NCI-H1105 treated with DMSO at 0.1 percent for 48 hours (cell line): ENCODE results near the gene OR4D5.

ENCODE experiments used
- DNase-seq: peaks from one replicate; lab custom pipeline; 2025; lab: John Stamatoyannopoulos, UW

The OR4D5 gene

GRCh38 chr11:123939317-123939716 lies at the start of gene OR4D5:
Gene OR4D5 (plus strand): TSS chr11:123939617. CDS start chr11:123939617, 0 bp downstream.
- no peak for DNase-seq

GRCh38 chr11:123892031-123892430 lies 47.4 kb upstream of the OR4D5 start:
- no peak for DNase-seq

- no peak for DNase-seq
Measured at GRCh38 chr11:123899792-123900191, 39.6 kb upstream of the OR4D5 start.

GRCh38 chr11:123901867-123902266 lies 37.5 kb upstream of the OR4D5 start, which contains the start of gene OR8D4:
Gene OR8D4 (plus strand): TSS chr11:123902167. CDS start chr11:123906432, 4,265 bp downstream.
- no peak for DNase-seq

- DNase-seq: no peak
Measured at GRCh38 chr11:123903932-123904331, 35.5 kb upstream of the OR4D5 start.

- DNase-seq: no peak
Measured at GRCh38 chr11:123904932-123905331, 34.5 kb upstream of the OR4D5 start.

- peak; percentile 24 for DNase-seq
Measured at GRCh38 chr11:123905826-123906225, 33.6 kb upstream of the OR4D5 start.

- no peak for DNase-seq
Measured at GRCh38 chr11:123920943-123921342, 18.5 kb upstream of the OR4D5 start.

- no peak for DNase-seq
Measured at GRCh38 chr11:123924027-123924426, 15.4 kb upstream of the OR4D5 start.

- DNase-seq: no peak
Measured at GRCh38 chr11:123942413-123942812, 3.0 kb downstream of the OR4D5 start.

GRCh38 chr11:123943738-123944137 lies 4.3 kb downstream of the OR4D5 start, which contains the start of gene OR6T1:
Gene OR6T1 (minus strand): TSS chr11:123943838. CDS start chr11:123943838, 0 bp downstream.
- no peak for DNase-seq

- no peak for DNase-seq
Measured at GRCh38 chr11:123945132-123945531, 5.7 kb downstream of the OR4D5 start.

GRCh38 chr11:123956752-123957151 lies 17.3 kb downstream of the OR4D5 start:
- no peak for DNase-seq

GRCh38 chr11:123973816-123974215 lies 34.4 kb downstream of the OR4D5 start:
- no peak for DNase-seq

GRCh38 chr11:123976770-123977560 lies 37.5 kb downstream of the OR4D5 start:
- no peak for DNase-seq

GRCh38 chr11:123977731-123978347 lies 38.4 kb downstream of the OR4D5 start, which contains the start of gene OR10S1:
Gene OR10S1 (minus strand): TSS chr11:123977781. CDS start chr11:123977664, 117 bp downstream.
- DNase-seq: no peak

- DNase-seq: no peak
Measured at GRCh38 chr11:123979311-123979710, 39.9 kb downstream of the OR4D5 start.
